AG04449 (cell line): ENCODE data around the gene DCBLD1.

Source experiments
- CTCF ChIA-PET: fragments of 350-600 bp; formaldehyde crosslinking; extraction: SDS; loops from one replicate; lab custom pipeline; 2021; ENCODE audit warnings: antibody characterized with exemption; lab: Yijun Ruan, JAX
- POLR2A ChIA-PET: fragments of 400-600, 350-600 bp; formaldehyde crosslinking; extraction: SDS; loops from one replicate; lab custom pipeline; 2020; ENCODE audit warnings: antibody characterized with exemption, inconsistent platforms; lab: Yijun Ruan, JAX
- DNase-seq: peaks from one replicate; pipeline ENCODE4 v3.0.0-alpha.2; 2010; ENCODE audit warnings: low read depth, low spot score
- H3K4me3 ChIP-seq: 2 replicates; pipeline ENCODE4 v1.5.1; 2011; ENCODE audit warnings: low read depth, mild to moderate bottlenecking, control low read depth, low read length
- TF ChIP-seq, protein P1 (sequence below): IDR thresholded peaks from one replicate; pipeline ENCODE4 v1.5.1; 2011; ENCODE audit warnings: mild to moderate bottlenecking, moderate library complexity, low read length, control low read depth, inconsistent platforms; ENCODE audit not compliant: insufficient read depth; ENCODE audit errors: missing control alignments

The DCBLD1 gene

DNA sequence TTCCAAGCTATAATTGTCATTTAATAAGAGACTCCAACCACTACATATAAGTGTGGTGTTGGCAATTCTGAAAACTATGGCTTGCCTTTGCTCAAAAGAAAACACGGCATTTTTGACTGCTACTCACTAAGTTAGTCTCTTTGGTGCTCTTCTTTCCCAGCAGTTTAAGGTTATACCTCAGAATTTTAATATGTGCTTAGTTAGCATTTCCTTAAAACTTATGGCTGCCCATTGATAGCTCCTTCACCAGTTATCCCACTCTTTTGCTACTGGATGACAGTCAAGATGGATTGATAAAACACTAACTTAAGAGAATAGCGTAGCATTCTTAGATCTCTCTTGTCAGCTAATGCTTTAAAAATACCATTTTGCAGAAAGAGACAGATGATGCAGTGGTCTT lies 85.8 kb downstream of the DCBLD1 start:
- no peak for DNase-seq
- POLR2A ChIA-PET = interaction anchor here (0.6 kb wide), 1 partner anchor 45 kb away, joined by 4 read pairs; no protein-coding TSS in a partner anchor
- CTCF ChIA-PET = interaction anchor here (0.8 to 5.1 kb wide), 7 partner anchors 12 to 119 kb away, joined by 3 to 35 read pairs (median 4); no protein-coding TSS in a partner anchor
- TF ChIP-seq, protein P1, sequence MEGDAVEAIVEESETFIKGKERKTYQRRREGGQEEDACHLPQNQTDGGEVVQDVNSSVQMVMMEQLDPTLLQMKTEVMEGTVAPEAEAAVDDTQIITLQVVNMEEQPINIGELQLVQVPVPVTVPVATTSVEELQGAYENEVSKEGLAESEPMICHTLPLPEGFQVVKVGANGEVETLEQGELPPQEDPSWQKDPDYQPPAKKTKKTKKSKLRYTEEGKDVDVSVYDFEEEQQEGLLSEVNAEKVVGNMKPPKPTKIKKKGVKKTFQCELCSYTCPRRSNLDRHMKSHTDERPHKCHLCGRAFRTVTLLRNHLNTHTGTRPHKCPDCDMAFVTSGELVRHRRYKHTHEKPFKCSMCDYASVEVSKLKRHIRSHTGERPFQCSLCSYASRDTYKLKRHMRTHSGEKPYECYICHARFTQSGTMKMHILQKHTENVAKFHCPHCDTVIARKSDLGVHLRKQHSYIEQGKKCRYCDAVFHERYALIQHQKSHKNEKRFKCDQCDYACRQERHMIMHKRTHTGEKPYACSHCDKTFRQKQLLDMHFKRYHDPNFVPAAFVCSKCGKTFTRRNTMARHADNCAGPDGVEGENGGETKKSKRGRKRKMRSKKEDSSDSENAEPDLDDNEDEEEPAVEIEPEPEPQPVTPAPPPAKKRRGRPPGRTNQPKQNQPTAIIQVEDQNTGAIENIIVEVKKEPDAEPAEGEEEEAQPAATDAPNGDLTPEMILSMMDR = no peak
- H3K4me3 ChIP-seq = no peak overlapping the region

DNA sequence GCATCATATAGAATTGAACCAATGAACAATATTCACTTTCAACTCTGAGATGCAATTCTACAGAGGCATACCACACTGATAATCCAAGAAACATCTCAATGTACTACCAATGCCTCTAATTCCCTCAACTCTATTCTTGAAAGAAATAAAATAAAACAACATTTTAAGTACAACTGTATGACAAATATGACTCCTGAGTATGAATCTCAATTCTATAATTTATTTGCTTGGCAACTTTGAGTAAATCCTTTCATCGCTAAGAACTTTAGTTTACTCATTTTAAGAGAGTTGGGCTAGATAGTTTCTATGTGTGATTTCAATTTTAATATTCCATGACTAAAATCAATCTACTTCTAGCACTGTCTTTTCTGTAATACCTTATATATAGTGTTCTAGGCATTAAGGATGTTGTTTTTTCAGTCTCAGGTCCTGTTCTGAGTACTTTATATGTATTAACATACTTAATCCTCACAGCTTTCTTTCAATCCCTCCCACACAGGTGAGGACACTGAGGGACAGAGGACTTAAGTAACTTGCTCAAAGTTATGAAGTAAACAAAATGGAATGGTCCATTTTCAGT lies 86.4 kb downstream of the DCBLD1 start:
- CTCF ChIA-PET = interaction anchor here (1.2 to 5.1 kb wide), 5 partner anchors 10 to 119 kb away, joined by 4 to 35 read pairs (median 10); no protein-coding TSS in a partner anchor

DNA sequence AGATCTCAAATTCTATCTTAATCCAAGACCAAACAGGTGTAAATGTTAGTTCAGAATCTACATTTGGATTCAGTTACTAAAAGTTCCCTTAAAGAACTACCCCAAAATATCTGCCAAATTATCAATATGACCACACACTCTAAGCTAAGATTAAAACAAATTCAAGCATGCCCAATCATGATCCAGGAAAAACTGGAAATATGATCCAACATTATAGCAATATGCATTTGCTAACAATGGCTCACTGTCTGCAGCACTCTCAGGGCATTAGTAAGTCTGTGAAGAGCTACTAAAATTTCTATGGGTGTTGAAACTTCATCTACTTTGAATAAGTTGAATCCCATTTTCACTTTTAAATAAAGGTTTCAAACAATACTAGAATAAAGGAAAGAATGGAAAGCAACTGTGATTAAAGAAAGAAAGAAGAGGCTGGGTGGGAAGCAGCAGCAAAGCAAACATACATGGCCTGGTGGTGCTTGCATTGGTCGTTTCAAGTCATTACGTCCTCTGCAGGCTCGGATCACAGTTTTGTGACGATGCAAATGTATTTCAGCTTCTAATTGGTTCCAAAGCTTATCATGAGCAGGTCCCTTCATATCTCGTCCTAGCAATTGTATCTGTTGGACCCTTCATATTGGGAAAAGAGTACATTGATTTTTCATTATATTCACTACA lies 90.7 kb downstream of the DCBLD1 start:
- ChIA-PET CTCF (interaction anchor here (1.4 to 1.6 kb wide), 2 partner anchors 17 to 123 kb away, joined by 4 to 7 read pairs; no protein-coding TSS in a partner anchor), POLR2A (no interaction called here)
- DNase-seq = no peak
- H3K4me3 ChIP-seq = no peak overlapping the region
- TF ChIP-seq, protein P1 = no peak

More for the DNA sequence above, 86.4 kb downstream of the DCBLD1 start:
- DNase-seq = no peak
- no peak overlapping the region for H3K4me3 ChIP-seq
- TF ChIP-seq, protein P1 = no peak
- POLR2A ChIA-PET = no interaction called here

DNA sequence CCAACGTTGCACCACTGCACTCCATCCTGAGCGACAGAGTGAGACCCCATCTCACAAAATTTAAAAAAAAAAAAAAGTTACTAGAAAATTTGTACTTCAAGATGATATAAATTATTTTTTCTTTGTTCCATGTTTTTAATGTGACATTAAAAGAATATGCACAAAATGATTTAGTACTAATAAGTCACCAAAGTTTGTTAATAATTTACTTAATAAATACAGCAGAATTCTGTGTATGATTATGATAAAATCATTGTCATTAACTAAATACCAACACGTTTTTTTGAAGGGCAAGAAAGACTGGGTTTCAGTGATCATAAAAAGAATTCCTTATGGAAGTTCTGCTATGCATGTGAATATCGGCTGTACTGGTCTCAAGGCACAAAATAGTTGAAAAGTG lies 91.7 kb downstream of the DCBLD1 start:
- TF ChIP-seq, protein P1 = no peak
- ChIA-PET POLR2A (no interaction called here), CTCF (interaction anchor here (1.4 to 1.6 kb wide), 2 partner anchors 18 to 124 kb away, joined by 4 to 7 read pairs; no protein-coding TSS in a partner anchor)
- DNase-seq = no peak
- no peak overlapping the region for H3K4me3 ChIP-seq

DNA sequence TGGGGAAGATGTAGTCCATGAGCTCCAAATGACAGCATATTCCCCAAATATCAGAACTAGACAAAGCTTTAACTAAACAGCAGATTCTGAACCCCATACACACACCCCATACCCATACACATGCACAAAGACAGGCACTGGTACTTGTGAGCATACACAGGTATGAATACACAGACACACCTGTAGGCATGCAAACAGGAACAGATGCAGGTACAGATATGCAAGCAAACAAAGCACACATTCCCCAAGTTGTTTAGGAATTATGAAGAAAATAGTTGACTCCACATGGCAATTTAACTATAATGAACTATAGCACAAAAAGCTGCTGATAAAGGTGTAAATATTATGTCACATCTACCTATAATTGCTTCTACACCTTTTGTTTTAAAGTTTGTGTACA lies 103.2 kb downstream of the DCBLD1 start:
- CTCF ChIA-PET = interaction anchor here (1.4 to 2.6 kb wide), 2 partner anchors 104 to 136 kb away, joined by 3 to 11 read pairs; no protein-coding TSS in a partner anchor
- POLR2A ChIA-PET = no interaction called here
- no peak overlapping the region for H3K4me3 ChIP-seq
- TF ChIP-seq, protein P1 = no peak
- no peak for DNase-seq

DNA sequence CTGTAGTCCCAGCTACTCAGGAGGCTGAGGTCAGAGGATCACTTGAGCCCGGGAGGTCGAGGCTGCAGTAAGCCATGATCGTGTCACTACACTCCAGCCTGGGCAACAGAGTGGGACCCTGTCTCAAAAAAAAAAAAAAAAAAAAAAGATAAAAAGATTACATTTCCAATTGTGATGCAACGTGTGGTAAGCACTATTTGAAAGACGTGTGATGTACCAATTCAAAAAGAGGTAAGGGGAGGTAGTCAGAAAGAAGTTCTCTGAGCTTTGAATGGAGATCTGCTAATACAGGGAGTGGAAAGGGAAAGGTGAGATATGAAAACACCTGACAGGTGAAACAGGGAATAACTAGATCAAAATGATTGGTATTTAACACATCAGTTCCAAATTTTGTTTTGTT lies 108.0 kb downstream of the DCBLD1 start:
- TF ChIP-seq, protein P1 = no peak
- no peak overlapping the region for H3K4me3 ChIP-seq
- POLR2A ChIA-PET = no interaction called here
- no peak for DNase-seq
- CTCF ChIA-PET = interaction anchor here (1.1 to 2.0 kb wide), 3 partner anchors 14 to 140 kb away, joined by 3 to 11 read pairs (median 5); no protein-coding TSS in a partner anchor
